Omental fat pad (tissue), 4 donors: Measurements from ENCODE around the gene CLEC16A. TPM values are rescaled to one million over a fixed set of nuclear protein-coding genes. Genes with fewer than 3 reads are reported as not detected.
"Not testable (repeated sequence)": the region's sequence is repeated elsewhere in the genome, so short reads cannot be mapped to it uniquely, and the experiment has no call there.

ENCODE experiments used
- ATAC-seq: fragments of 150-250 bp; one replicate; pipeline ENCODE4 v1.9.1; 2016; ENCODE audit warnings: mild to moderate bottlenecking, moderate library complexity; ENCODE audit not compliant: low FRiP score
- DNase-seq: peaks from one replicate; pipeline ENCODE4 v3.0.0-alpha.2; 2019; ENCODE audit warnings: low spot score
- total RNA-seq, 4 donors: library from RNA; depleted of rRNA; stranded (reverse); fragments of >200 nt; gene quantifications; one replicate each; pipeline ENCODE4 v1.1.0, GENCODE V29; 2016
- TF ChIP-seq, protein P1 (sequence below), 3 donors: fragments of 450-650 bp; IDR thresholded peaks; one replicate each; pipeline ENCODE4 v1.5.1; 2016 to 2017; ENCODE audit warnings: antibody characterized with exemption in 3 of 3, mild to moderate bottlenecking in 3 of 3, moderate library complexity in 2 of 3

CLEC16A gene
- total RNA-seq, 4 donors from 2014 or later: 24.0 to 36.9 (median 29.5) TPM

DNA sequence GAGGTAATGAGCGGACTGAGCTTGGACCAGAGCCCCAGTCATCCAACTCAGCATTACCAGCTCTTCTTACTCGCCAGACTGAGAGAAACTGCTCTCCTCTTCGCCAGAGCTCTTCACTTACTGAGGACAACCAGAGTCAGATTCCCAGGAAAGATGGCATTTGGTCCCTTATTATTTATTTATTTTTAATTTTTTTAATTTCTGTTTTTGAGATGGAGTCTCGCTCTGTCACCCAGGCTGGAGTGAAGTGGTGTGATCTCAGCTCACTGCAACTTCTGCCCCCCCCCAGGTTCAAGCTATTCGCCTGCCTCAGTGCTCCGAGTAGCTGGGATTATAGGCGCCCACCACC lies 25.4 kb upstream of the CLEC16A start:
- TF ChIP-seq, protein P1, sequence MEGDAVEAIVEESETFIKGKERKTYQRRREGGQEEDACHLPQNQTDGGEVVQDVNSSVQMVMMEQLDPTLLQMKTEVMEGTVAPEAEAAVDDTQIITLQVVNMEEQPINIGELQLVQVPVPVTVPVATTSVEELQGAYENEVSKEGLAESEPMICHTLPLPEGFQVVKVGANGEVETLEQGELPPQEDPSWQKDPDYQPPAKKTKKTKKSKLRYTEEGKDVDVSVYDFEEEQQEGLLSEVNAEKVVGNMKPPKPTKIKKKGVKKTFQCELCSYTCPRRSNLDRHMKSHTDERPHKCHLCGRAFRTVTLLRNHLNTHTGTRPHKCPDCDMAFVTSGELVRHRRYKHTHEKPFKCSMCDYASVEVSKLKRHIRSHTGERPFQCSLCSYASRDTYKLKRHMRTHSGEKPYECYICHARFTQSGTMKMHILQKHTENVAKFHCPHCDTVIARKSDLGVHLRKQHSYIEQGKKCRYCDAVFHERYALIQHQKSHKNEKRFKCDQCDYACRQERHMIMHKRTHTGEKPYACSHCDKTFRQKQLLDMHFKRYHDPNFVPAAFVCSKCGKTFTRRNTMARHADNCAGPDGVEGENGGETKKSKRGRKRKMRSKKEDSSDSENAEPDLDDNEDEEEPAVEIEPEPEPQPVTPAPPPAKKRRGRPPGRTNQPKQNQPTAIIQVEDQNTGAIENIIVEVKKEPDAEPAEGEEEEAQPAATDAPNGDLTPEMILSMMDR (IDR thresholded peaks at IDR 0.05): no peak
- DNase-seq (no peak), ATAC-seq (no peak)

DNA sequence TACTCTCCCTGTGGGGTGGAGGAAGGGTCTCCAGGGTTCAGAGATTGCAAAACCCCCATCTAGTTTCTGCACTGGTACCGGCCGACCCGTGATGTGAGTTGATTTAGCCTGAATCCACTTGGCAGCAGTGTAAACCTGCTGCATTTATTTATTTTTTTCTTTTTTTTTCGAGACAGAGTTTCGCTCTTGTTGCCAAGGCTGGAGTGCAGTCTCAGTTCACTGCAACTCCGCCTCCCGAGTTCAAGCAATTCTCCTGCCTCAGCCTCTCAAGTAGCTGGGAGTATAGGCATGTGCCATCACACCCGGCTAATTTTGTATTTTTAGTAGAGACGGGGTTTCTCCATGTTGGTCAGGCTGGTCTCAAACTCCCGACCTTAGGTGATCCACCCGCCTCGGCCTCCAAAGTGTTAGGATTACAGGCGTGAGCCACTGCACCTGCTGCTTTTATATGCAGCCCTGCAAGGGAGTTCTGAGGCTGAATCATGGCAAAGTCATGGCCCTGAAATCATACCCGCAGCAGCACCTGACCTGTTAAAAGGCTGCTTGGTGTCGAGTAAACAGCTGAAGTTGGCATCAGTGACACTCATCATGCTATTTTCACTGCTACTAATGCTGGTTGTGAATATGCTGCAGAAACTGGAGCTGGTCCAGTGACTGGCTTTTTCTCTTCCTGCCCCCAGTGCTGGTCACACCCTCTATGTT lies 23.5 kb upstream of the CLEC16A start:
- no peak for DNase-seq
- TF ChIP-seq, protein P1 (IDR thresholded peaks at IDR 0.05): no peak
- no peak for ATAC-seq

DNA sequence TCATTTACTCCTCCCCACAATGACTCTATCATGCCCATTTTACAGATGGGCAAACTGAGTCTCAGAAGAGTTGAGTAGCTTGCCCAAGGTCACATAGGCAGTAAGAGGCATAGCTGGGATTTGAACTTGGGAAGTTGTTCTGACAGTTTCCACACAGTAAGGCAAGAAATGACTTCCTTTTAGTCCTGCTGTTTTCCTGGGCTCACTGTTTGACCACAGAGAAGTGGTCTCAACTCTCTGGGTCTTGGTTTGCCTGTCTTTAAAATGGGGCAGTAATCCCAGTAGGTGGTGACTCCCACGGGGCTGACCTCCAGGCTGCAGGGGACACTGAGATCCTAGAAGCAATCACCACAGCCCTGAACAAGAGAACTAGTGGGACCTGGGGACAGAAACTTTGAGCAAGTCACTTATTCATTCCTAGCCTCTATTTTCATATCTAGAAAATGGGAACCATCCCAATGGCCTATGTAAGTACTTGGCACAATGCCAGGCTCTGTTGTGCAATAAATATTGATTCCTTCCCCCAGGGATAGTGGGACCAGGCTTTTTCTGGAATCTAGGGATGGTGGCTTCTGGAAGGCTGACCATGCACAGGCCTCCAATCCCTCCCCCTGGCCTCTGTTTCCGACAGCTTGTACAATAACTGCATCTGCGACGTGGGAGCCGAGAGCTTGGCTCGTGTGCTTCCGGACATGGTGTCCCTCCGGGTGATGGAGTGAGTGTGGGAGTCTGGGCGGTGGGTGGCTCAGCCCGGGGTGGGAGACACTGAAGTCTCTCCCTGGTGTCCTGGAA lies 22.6 kb upstream of the CLEC16A start:
- DNase-seq: no peak
- peak; percentile 8 for ATAC-seq
- TF ChIP-seq, protein P1 (IDR thresholded peaks at IDR 0.05): no peak

DNA sequence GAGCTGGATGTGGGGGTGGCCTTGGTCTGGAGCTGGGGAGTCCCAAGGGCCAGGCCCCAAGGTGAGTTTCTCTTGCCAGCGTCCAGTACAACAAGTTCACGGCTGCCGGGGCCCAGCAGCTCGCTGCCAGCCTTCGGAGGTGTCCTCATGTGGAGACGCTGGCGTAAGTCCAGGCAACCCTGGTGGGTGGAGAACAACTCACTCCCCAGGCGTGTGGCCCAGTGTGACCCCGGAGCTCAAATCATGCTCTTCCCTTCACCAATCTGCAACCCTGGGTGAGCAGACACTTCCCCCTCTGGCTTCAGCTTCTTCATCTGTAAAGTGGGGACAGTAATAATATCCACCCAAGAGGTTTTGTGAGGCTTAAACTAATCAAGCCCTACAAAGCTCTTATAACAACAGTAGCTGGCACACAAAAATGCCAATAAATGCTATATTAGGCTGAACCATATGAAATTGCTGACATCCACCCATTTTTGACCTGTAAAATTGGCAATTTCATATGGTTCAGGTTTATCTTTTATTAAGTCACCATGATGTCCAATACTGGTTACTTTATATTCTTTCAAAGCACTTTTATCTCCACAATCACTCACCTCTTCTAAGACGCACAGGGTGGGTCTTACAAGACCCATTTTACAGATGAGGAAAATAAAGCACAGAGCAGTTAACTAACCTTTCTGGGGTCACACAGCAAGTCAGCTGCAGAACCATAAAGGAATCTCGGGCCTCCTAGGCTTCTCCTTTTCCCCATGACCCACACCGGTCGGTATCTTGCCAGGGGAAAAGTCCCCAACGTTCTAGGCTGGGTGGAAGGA lies 21.8 kb upstream of the CLEC16A start:
- TF ChIP-seq, protein P1 (IDR thresholded peaks at IDR 0.05): no peak
- ATAC-seq (peak; percentile 57), DNase-seq (peak; percentile 80)

DNA sequence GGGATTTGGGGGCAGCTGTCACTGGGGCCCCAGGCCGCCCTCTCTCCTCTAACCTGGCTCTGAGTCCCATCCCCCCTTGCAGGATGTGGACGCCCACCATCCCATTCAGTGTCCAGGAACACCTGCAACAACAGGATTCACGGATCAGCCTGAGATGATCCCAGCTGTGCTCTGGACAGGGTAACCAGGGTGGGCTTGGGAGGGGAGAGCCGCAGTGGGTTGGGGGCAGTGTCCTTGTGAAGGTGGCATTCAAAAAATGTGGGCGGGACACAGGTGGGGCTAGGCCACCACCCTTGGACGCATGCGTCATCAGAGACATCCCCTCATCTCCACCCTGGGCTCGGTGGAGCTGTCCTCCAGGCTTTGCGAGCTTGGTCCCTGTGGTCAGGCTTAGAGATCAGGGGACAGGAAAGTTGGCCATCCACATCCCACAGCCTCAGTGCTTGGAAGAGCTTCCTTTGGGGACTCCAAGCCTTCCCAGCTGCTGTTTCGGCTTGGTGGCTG lies 21.2 kb upstream of the CLEC16A start:
- DNase-seq: no peak

DNA sequence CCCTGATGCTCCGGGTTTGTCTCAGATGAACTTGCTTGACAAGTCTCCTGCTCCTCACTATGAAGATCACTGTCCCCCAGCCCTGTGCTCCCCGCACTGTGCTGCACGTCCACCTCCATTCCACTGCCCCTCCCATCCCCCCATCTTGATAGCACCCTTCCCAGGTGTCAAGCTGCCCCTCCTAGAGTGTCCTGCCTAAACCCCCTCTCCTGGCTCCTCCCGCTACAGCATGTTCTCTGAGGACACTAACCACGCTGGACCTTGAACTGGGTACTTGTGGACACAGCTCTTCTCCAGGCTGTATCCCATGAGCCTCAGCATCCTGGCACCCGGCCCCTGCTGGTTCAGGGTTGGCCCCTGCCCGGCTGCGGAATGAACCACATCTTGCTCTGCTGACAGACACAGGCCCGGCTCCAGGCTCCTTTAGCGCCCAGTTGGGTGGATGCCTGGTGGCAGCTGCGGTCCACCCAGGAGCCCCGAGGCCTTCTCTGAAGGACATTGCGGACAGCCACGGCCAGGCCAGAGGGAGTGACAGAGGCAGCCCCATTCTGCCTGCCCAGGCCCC lies 20.6 kb upstream of the CLEC16A start:
- ATAC-seq (no peak), DNase-seq (no peak)
- TF ChIP-seq, protein P1 (IDR thresholded peaks at IDR 0.05): no peak

More for the DNA sequence above, 21.2 kb upstream of the CLEC16A start:
- ATAC-seq: no peak
- TF ChIP-seq, protein P1 (IDR thresholded peaks at IDR 0.05): no peak

DNA sequence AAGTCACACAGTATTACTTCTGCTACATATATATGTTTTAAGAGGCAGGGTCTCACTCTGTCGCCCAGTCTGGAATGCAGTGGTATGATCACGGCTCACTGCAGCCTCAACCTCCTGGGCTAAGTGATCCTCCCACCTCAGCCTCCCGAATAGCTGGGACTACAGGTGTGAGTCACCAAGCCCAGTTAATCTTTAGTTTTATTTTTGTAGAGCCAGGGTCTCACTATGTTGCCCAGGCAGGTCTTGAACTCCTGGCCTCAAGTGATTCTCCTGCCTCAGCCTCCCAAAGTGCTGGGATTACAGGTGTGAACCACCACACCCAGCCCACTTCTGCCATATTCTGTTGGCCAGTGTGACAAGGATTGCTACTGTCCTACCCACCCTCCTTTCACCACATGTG lies 19.1 kb upstream of the CLEC16A start:
- not testable (repeated sequence) for DNase-seq, ATAC-seq
